GM19463 (cell line): ENCODE measurements around the gene NPAS3.

Source experiments
- ATAC-seq: cut with Tn5 transposase; IDR thresholded peaks from one replicate; pipeline ENCODE4 v1.9.1; 2021; ENCODE audit warnings: mild to moderate bottlenecking, moderate library complexity; ENCODE audit not compliant: unreplicated experiment

Gene NPAS3

GRCh38 chr14:33534632-33535031 is 596.0 kb downstream of the NPAS3 start:
- ATAC-seq: no peak

- ATAC-seq: no peak
These were observed 601.3 kb downstream of the NPAS3 start for GRCh38 chr14:33539918-33540357.

GRCh38 chr14:33541171-33541570 is 602.5 kb downstream of the NPAS3 start:
- no peak for ATAC-seq

GRCh38 chr14:33542338-33543287 is 603.9 kb downstream of the NPAS3 start:
- peak; percentile 40 for ATAC-seq

GRCh38 chr14:33545696-33546095 is 607.0 kb downstream of the NPAS3 start:
- ATAC-seq: no peak

GRCh38 chr14:33548606-33549005 is 609.9 kb downstream of the NPAS3 start:
- no peak for ATAC-seq

GRCh38 chr14:33551963-33552362 is 613.3 kb downstream of the NPAS3 start:
- ATAC-seq: peak; percentile 67

- no peak for ATAC-seq
These were observed 615.1 kb downstream of the NPAS3 start for GRCh38 chr14:33553706-33554278.

- ATAC-seq: no peak
These were observed 616.3 kb downstream of the NPAS3 start for GRCh38 chr14:33554988-33555387.

- ATAC-seq: no peak
These were observed 617.2 kb downstream of the NPAS3 start for GRCh38 chr14:33555710-33556350.

GRCh38 chr14:33556382-33557121 is 617.9 kb downstream of the NPAS3 start:
- ATAC-seq: no peak

- ATAC-seq: no peak
These were observed 622.2 kb downstream of the NPAS3 start for GRCh38 chr14:33560718-33561431.

- ATAC-seq: no peak
These were observed 623.0 kb downstream of the NPAS3 start for GRCh38 chr14:33561488-33562175.

GRCh38 chr14:33563191-33563900 is 624.7 kb downstream of the NPAS3 start:
- no peak for ATAC-seq

GRCh38 chr14:33563901-33564197 is 625.2 kb downstream of the NPAS3 start:
- ATAC-seq: no peak

GRCh38 chr14:33564774-33565630 is 626.3 kb downstream of the NPAS3 start:
- peak; percentile 94 for ATAC-seq

- ATAC-seq: no peak
These were observed 627.4 kb downstream of the NPAS3 start for GRCh38 chr14:33566082-33566481.

- ATAC-seq: no peak
These were observed 628.5 kb downstream of the NPAS3 start for GRCh38 chr14:33567023-33567728.
